ENCODE measurements around the gene NNAT. TPM values are rescaled to one million over a fixed set of nuclear protein-coding genes. Genes with fewer than 3 reads are reported as not detected.

NNAT gene
- polyA plus RNA-seq, 10 donors: 311 to 686 (median 530) TPM

DNA sequence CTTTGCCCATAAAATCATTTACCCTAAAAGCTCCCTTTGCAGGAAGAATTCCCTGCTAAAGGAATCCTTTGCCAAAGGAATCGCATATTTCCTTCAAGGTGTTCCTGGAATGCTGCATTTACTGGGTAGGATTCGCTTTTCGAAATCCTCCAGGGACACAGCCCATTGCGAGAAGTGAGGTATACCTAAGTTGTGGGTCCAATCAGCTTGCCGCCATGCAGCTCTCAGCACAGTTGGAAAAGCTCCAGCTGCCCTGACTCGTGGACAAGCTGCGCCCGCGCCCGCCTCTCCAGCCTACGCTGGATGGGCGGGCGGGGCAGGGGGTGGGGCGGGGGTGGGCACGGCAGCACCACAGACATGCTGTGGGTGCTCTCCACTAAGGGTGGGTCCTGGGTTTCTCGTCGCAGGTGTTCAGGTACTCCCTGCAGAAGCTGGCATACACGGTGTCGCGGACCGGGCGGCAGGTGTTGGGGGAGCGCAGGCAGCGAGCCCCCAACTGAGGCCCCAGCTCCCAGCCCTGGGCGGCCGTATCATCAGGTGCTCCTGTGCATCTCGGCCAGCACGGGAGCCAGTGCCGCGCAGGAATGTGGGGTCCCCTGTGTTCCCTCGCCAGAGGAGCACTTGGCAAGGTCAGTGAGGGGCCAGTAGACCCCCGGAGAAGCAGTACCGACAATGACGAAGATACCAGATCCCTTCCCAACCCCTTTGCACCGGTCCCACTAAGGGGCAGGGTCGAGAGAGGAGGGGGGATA is 1.4 kb downstream of the NNAT start:
- DNase-seq: peak in 1 of 3 donors; percentile 66

DNA sequence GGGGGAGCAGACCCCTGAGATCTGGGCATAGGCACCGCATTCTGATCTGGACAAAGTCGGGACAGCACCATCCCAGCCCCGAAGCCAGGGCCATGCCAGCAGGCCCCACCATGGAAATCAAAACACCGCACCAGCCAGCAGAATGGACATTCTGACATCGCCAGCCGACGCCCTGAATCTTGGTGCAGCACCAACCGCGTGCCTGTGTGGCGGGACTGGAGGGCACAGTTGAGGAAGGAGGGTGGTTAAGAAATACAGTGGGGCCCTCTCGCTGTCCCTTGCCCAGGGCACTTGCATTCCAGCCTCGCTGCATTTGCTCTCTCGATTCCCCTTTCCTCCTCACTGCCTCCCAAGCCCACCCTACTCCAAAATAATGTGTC is 2.0 kb downstream of the NNAT start:
- no peak for DNase-seq

DNA sequence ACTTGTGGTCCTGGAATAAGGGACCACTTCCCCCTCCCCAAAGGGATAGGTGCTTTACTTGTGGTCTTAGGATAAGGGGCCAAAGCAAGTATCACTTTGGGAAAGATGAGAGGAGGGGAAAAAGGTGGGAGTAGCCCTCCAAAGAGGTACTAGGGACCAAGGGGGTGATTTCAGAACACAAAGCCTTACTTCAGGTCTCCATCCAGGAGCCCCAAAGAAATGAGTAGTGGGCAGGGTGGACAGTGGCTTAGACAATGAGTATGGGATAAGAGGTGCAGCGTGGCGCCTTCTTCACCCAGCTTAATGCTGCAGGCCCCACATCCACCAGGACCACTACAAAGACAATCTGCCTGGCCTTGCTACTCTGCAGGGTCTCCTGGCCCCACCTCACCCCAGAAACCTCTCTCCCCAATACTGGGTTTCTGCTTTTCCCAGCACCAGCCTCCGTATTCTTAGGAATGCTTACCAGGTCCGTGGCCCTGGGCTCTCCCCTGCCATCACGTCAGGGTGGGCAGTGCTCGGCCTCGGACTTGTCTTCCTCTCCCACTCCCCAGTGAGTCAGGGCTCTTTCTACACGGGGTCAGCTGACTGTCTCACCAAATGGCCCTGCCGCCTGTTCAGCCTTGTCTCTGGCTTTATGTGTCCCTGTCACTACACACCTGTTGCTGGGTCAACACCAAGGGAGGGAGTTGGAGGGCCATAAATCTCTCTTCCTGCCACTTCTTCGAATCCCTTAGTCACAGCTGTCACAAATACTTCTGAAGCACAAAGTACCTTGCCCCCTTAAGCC is 3.1 kb downstream of the NNAT start:
- DNase-seq: peak; percentile 58 to 82 (median 67)

DNA sequence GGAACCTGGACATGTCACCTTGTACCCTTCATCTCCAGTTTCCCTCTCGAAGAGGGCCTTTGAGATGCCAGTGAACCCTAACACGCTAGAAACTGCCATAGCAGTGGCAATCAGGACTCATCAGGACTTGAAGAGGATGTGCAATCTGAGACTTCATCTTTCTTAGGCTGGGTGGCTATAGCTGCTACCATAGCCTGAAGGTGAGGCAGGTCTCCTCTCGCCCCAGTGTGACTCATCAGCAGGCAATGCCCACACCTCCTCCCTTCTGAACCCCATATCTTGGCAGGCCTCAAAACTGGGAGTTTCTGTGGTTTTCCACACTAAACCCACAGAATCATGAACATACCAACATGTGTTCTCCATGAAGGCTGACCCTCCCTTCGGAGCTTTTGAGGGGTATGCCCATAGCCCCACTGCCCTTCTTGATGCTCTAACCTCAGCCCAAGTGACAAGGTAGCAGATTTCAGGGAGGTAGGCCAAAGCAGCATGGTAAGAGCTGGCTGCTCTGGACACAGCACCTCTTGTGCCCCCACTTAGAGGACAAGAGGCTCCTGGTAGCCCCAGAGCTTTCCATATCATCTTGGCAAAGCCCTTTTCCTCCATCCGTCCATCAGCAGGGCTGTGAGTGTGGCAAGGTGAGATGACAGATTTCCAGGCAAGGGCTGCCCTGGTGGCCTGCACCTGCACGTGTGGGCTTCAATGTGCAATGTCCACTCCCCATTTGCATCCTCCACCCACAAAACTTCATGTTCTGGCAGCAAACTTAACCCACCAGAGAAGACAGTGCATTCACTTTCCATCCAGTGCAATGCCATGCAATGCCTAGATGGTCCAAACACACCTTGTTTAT is 4.0 kb downstream of the NNAT start:
- no peak for DNase-seq

DNA sequence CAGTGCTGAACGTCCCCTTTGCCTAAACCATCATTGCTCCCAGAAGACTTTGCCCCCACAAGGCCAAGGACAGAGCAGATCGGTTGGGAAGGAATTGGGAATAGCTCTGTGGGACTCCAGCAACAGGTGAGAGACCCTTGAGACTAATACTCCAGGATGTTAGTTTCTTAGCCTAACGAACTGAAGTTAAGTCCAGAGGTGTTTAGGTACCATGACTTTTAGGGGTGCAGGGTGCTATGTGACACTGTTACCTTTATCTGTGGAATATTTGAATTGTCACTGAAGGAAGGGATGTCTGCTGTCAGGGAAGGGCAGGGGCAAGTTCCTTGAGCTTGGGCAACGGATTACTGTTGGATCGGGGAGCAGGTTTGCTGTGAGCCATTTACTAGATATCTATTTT is 4.8 kb downstream of the NNAT start:
- DNase-seq: no peak

DNA sequence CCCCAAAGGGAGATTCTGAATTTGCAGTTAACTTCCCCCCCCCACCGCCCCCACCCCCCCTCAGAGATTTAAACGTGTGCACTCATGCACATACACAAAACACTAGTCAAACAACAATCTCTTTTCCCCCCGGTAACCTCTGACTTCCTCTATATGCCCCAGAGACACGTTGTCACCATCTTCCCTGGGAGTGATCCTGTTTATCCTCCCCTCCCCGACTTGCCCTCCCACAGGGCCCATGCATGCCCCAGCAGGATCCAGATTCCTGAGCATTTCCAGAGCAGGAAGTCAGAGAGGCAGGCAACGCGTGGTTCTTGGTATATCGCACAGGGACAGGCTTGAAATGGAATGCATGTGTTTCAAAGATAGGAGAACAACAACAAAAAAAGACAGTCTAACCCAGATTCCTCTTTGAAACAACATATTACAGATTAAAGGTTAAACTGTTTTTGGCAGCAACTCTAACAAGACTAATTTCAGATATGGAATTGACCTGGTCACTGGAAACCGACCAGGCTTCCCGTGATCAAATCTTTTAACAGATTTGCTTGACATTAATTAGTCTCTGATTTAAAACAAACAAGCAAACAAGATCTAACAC is 5.3 kb downstream of the NNAT start:
- peak in 1 of 3 donors; percentile 49 for DNase-seq

DNA sequence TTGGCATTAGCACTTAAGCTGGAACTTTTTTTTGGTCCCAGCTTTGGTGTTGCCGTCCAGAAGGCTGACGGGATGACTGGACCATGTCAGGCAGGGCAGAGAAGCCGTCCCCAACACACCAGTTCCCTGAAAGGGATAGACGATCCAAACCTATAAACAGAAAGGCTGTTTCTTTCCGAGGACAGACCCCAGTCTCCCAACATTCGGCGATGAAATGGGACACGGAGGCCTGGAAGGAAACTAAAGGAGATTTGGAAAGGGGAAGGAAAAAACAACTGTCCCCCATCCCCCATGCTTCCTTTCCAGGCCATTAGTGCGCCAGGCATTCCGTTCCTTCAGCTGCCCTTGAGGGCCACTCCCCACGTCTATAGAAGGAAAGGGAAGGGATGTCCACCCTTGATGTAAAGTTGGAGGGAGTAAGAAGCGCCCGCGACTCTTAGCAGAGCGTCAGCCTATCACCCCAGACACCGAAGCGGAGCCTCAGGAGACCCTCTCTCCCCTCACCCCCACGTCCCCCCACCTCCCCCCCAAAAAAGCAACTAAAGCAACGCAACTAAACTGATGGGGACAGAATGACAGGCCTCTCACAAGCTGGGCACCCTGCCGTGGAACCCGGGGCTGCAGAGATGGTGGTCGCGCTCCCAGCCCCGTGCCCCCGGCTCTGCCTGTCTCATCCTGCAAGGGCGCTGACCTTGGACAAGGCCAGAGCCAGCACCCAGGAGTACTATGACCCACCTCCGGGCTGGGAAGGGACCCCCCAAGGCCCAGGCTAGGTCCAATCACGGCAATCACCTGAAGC is 6.0 kb downstream of the NNAT start:
- DNase-seq: peak in 1 of 3 donors; percentile 72

DNA sequence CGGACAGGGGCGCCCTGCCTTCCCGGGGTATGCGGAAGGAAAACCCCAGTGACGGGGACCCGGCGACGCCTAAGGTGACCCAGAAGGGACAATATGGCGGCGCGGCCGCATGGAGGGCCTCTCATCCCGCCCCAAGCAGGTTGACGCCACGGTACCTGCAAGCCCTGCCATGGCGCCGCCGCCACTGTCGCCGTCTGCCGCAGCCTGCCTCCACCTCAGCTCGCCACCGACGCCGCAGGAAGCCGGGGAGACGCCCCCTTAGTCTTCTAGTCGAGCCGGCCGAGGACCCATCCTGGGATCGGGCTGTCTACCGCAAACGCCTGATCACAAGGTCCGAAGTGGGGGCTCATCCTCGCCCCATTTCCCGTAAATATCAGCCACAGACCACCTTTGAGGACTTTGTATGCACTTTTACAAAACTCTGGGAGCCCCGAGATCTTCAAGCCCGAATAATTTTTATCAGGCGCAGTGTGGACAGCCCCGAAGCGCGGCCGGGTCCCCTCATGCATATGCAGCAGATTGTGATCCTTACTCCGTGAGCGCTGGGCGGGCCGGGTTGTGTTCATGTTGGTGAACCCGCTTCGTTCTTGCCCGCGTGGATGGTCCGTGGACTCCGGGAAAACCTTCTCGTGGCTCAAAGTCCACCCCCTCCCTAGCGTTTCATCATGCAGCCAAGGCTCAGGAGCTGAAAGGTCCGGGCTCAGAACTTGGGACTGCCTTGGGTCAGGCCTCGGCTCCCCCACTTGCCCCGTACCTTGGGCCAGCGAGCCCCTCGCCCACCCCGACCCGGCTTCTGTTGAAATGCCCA is 6.8 kb downstream of the NNAT start, which contains the start of gene BLCAP:
TSS of gene BLCAP (minus strand) at position 239 of the 808 bp plus-strand sequence. CDS start 8,702 bp downstream, outside the sequence.
- DNase-seq: peak; percentile 88 to 97 (median 92)

DNA sequence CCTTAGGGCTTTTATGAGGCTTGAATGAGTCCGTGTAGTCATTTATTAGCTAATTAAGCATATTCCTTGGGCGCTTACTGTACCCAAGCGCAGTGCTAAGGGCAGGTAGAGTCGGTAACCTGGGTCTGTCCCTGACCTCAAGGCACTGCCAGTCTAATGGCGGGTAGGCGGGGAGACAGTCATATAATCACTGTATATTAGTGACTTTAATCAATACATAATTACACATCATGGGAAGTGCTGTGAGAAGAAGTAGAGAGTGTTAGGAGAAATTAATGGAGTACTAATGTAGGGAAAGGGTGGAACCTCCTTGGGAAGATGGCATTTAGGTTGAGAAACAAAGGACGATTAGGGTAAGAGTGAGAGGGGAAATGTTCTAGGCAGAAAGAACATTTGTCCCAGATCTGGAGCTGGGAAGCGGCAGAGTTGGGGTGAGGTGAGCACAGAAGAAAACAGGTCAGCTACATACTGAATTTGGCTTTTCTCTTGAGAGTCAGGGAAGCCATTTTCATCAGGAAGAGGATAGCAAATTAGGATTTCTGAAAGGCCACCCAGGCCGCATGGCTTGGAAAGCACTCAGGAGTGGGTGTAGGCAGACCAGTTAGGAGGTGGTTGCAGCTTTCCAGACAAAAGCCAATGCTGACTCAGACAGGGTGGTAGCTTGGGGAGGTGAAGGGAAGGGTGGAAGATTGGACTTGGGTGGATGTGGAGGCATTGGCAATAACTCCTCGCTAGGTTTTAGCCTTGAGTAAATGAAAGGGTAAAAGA is 7.6 kb downstream of the NNAT start:
- DNase-seq: no peak

DNA sequence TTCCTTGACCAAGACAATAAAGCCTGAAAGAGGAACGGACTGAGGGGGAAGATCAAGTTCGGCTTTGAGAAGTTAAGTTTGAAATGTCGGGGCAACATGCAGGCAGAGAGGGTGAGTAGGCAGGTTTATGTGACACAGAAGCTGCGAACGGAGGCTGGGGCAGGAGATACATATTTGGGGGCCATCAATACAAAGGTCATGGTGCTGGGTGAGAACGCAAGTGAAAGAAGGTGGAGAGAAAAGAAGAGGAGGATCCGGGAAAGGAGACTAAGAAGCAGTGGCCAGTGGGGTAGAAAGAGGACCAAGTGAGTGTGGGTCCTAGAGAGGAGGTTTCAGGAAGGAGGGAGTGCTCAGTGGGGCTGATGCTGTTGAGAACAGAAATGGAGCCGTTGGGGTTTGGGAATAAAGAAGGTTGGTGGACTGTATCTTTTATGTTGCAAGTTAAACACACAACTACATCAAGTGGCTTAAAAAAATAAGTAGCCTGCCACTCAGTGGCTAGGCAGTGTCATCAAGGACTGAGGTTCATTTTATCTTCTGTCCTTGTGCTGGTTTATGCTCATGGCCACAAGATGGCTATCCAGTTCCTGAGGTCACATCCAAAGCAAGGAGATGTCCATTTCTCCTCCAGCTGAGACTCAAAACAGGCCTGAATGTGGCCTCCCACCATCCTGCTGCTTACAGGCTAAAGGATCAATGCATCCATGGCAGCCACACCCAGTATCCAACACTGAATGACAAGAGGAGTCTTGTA is 8.3 kb downstream of the NNAT start:
- DNase-seq: no peak

DNA sequence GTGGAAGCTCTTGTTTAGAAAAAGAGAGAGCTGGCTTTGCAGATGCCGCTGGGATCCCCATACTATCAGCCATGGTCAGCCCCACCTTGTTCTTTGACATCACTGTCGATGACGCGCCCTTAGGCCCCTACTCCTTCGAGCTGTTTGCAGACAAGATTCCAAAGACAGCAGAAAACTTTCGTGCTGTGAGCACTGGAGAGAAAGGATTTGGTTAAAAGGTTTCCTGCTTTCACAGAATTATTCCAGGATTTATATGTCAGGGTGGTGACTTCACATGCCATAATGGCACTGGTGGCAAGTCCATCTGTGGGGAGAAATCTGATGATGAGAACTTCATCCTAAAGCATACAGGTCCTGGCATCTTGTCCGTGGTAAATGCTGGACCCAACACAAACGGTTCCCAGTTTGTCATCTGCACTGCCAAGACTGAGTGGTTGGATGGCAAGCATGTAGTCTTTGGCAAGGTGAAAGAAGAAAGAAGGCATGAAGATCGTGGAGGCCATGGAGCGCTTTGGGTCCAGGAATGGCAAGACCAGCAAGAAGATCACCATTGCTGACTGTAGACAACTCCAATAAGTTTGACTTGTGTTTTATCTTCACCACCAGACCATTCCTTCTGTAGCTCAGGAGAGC is 9.0 kb downstream of the NNAT start:
- DNase-seq: no peak

DNA sequence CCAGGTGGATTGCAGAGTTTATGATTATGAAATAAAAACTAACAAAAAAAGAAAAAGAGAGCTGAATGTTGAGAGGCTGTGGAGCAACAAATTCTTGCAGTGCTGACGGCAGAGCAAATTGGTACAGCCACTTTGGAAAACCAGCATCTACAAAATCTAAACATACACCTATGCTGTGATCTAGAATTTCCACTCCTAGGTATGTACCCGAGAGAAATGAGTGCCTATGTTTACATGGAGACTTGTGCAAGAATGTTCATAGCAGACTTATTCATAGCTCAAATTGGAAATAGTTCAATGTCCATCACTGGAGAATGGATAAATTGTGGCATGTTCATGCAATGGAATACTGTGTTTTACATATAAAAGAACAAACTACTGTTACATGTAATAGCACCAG is 9.6 kb downstream of the NNAT start:
- DNase-seq: no peak

DNA sequence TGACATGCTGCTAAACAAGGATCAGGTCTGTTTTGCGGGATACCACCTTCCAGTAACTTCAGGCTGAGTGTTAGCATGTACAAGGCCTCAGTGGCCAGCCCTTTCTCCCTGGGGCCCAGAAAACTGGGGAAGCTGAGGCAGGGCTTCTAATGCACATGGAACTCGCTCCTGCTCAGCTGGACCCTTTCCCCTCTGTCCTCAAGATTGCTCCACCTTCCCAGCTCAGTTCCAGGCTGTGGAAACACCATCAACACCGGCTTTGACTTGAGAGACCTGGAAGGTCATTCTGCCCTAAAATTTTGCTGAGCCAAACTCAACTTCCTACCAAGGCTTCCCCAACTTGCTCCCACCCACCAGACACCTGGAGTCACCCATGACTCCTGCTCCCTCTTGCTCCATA is 10.8 kb downstream of the NNAT start:
- no peak for DNase-seq

DNA sequence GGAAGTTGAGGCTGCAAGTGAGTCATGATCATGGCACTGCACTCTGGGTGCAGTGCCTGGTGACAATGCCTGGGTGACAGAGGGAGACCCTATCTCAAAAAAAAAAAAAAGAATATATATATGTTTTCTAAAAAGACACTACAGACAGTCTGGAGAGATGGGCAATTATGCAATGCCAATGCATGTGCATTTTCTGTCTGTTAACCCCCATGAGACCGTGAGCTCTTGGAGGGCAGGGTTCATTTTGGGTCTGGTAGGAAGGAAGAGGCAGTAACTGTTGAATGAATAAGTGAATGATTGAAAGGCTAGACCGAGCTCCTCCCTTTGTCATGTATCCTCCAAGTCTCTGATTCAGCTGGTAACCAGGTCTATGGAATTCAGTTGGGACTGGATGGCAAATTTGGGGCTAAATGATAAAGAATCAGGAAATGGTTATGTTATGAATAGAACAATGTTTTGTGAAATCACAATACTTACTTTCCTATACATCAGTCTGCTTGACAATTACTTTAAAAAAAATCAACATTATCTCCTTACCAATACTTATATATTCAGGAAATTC is 12.2 kb downstream of the NNAT start:
- no peak for DNase-seq

DNA sequence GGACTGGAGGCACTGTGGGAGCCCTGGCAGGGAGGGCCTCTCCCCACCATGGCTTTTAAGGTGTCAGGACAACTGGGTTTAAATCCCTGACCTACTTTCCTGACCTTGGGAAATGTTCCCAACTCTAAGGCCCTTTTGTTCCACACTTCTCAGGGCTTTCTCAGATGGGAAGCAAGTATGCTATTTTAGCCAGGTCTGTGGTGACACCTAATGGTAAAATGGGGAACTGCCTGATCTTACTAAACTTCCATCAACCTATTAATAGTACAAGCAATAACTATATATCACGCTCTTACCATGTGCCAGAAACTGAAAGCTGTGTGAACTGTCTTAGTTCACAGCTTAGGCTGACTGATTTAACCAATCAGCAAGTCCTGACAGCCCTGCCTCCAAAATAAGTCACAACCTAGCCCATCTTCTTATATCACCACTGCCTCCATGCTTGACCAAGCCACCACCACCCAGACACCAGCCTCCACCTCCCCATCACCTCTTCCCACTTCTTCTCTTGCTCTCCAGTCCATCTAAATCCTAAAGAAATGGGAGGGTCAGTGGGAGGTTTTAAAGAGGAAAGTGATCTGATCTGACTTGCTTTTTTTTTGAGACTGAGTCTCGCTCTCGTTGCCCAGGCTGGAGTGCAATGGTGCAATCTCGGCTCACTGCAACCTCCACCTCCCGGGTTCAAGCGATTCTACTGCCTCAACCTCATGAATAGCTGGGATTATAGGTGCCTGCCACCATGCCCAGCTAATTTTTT is 13.5 kb downstream of the NNAT start:
- peak; percentile 80 to 88 (median 85) for DNase-seq

DNA sequence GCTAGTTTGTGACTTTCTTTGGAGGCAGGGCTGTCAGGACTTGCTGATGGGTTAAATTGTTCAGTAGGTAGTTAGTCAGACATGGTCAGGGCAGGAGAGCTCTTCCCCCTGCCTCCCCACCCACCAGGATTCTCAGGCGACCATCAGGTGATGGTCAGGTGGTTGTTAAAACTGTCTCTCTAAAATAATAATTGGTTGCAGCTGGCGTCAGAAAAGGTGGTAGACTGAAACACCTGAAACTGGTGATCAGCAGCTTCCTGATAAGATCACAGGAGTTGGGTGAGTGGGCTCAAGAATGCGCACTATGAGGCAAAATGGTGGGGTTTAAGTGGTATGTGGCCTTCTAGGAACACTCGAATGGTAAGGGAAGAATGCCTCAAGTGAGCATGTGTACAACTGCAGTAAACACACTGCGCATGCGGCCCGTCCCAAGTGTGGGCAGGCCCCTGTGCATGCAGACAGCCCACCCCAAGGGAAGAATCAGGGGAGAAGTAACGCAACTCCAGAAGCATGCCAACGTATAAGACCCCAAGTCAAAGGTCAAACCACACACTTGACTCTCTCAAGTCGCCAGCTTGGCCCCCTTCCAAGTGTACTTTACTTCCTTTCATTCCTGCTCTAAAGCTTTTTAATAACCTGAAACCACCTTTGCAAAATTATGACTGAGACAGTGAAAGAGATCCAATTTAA is 14.5 kb downstream of the NNAT start:
- DNase-seq: no peak

Data from muscle of back (tissue), 11 donors.